ENCODE measurements around the gene FAM47E. TPM values are rescaled to one million over a fixed set of nuclear protein-coding genes. Genes with fewer than 3 reads are reported as not detected.

FAM47E gene
- total RNA-seq, 1 experiment from 2014 or later = 2.0 TPM

GRCh38 chr4:76298227-76298626, 46.7 kb downstream of the FAM47E start:
- Histone ChIP-seq H3K56ac (ENCODE audit: insufficient read length, low read depth, low read length) (no peak overlapping the region), H2BK20ac (ENCODE audit: low read depth, low read length, poor library complexity, severe bottlenecking) (no peak overlapping the region), H3T11ph (ENCODE audit: low read length) (no peak overlapping the region), H2BK12ac (ENCODE audit: insufficient read length, low read depth, low read length) (no peak overlapping the region), H4K8ac (replicated peaks; ENCODE audit: insufficient read length, low read depth, low read length) (no peak overlapping the region), H2BK120ac (ENCODE audit: low read depth, low read length, poor library complexity, severe bottlenecking) (no peak overlapping the region), H3K27me3 (ENCODE audit: insufficient read depth, low read length) (no peaks in the 10 kb centered on the region), H3K4me2 (ENCODE audit: insufficient read depth, insufficient read length, low read length) (no peak overlapping the region), H2BK5ac (ENCODE audit: insufficient read length, low read length) (no peak overlapping the region), H3K23ac (ENCODE audit: insufficient read length, low read depth, low read length) (no peak overlapping the region), H3K4me1 (ENCODE audit: insufficient read depth, low read length) (no peaks in the 10 kb centered on the region), H3K23me2 (ENCODE audit: insufficient read length, low read depth, low read length, poor library complexity, severe bottlenecking) (no peaks in the 10 kb centered on the region), H2AFZ (ENCODE audit: low read length) (no peak overlapping the region), H4K91ac (ENCODE audit: insufficient read length, low read depth, low read length) (no peak overlapping the region), H3K9ac (ENCODE audit: extremely low read depth, insufficient read length, low read length) (no peak overlapping the region), H3K18ac (ENCODE audit: insufficient read length, low read depth, low read length) (no peak overlapping the region), H3K14ac (ENCODE audit: insufficient read depth, low read length) (no peak overlapping the region), H4K20me1 (ENCODE audit: control insufficient read depth, insufficient read depth, insufficient read length) (no peaks in the 10 kb centered on the region), H3K27ac (ENCODE audit: insufficient read length, low read depth, low read length) (no peak overlapping the region), H3K79me1 (ENCODE audit: insufficient read depth, low read depth, low read length, poor library complexity, severe bottlenecking) (no peaks in the 10 kb centered on the region), H3K4ac (ENCODE audit: low read depth, low read length) (no peak overlapping the region), H3K9me3 (ENCODE audit: control insufficient read depth, low read depth, low read length) (peaks cover 4% of the 10 kb centered on the region), H3K79me2 (ENCODE audit: insufficient read depth, low read length) (no peaks in the 10 kb centered on the region), H2AK5ac (ENCODE audit: insufficient read length, low read length) (no peak overlapping the region), H2BK15ac (ENCODE audit: low read depth, low read length) (no peak overlapping the region), H4K5ac (ENCODE audit: insufficient read length, low read depth, low read length) (no peak overlapping the region)
- H3K36me3 Mint-ChIP-seq (ENCODE audit: insufficient read depth in 1 of 3, low read depth in 3 of 3) = peaks cover 1 to 10% (median 4%) of the 10 kb centered on the region in 3 experiments; a peak in 5 of 7 replicates
- H3K9me3 Mint-ChIP-seq = peaks cover 11 to 22% of the 10 kb centered on the region in 2 experiments
- peaks cover 5% of the 10 kb centered on the region for H3K27me3 Mint-ChIP-seq (ENCODE audit: low read depth)
- no peak overlapping the region for H3K27ac Mint-ChIP-seq
- no peak for TF ChIP-seq CTCF (conservative IDR thresholded peaks at IDR 0.05)
- DNase-seq = no peak
- H3K4me1 Mint-ChIP-seq = no peaks in the 10 kb centered on the region
- no peak overlapping the region for H3K4me3 Mint-ChIP-seq

All from H9 (cell line).